GM12878 (cell line): Measurements from ENCODE around the gene PRR13. TPM values are rescaled to one million over a fixed set of nuclear protein-coding genes. Genes with fewer than 3 reads are reported as not detected.

Experiments
- ATAC-seq: fragments of 200-7000 bp; cut with Tn5 transposase; 3 replicates; pipeline ENCODE4 v1.9.1; 2020; ENCODE audit warnings: mild to moderate bottlenecking, moderate library complexity
- BruUV-seq: library from RNA; stranded (reverse); fragments of 400-500 nt; replicated peaks from 2 replicates; lab custom pipeline; 2021; lab: Mats Ljungman, UMichigan
- CTCF ChIA-PET: fragments of 300-600 bp; sonication (Branson Sonifier 250); formaldehyde crosslinking; extraction: SDS; loops from one replicate; lab custom pipeline; 2021; ENCODE audit warnings: inconsistent platforms; lab: Yijun Ruan, JAX
- POLR2A ChIA-PET: fragments of 350-600 bp; formaldehyde crosslinking; extraction: SDS; loops from one replicate; lab custom pipeline; 2021; ENCODE audit warnings: inconsistent platforms; lab: Charles Lee
- RAD21 ChIA-PET: fragments of 300-600 bp; sonication (Branson Sonifier 250); formaldehyde crosslinking; loops from one replicate; lab custom pipeline; 2023; ENCODE audit warnings: antibody characterized with exemption; ENCODE audit not compliant: unreplicated experiment; lab: Charles Lee
- SMC1A ChIA-PET: fragments of 300-600 bp; sonication (Branson Sonifier 250); formaldehyde crosslinking; loops from one replicate; lab custom pipeline; 2023; ENCODE audit not compliant: unreplicated experiment, uncharacterized antibody; lab: Charles Lee
- DNase-seq: peaks from one replicate; pipeline ENCODE4 v3.0.0-alpha.2; 2011; ENCODE audit warnings: low read depth, low spot score
- FAIRE-seq: peaks from 3 replicates; lab custom pipeline; 2011; peaks lifted over from hg19 to GRCh38; lab: Jason Lieb, UNC
- H2AFZ ChIP-seq: 2 replicates; pipeline ENCODE4 v1.6.0; 2011; ENCODE audit warnings: low read depth, low read length, control low read depth; ENCODE audit not compliant: control insufficient read depth
- H3K27ac ChIP-seq: 2 replicates; pipeline ENCODE4 v1.5.1; 2011; ENCODE audit warnings: control low read depth; ENCODE audit not compliant: control insufficient read depth, insufficient read depth
- H3K27me3 ChIP-seq, 2 experiments: replicated peaks in 1 of 2; 2 replicates each; pipeline versions ENCODE4 v1.6.0 to v1.6.1; 2011; ENCODE audit warnings: low read length in 1 of 2; ENCODE audit not compliant: control insufficient read depth in 2 of 2, insufficient read depth in 2 of 2
- H3K36me3 ChIP-seq, 2 experiments: 2 replicates each; pipeline ENCODE4 v1.5.1; 2011; ENCODE audit warnings: low read length in 1 of 2; ENCODE audit not compliant: control insufficient read depth in 2 of 2, insufficient read depth in 2 of 2
- H3K4me1 ChIP-seq: 2 replicates; pipeline ENCODE4 v1.6.1; 2011; ENCODE audit warnings: mild to moderate bottlenecking, low read length, moderate library complexity, mixed read lengths; ENCODE audit not compliant: control insufficient read depth, insufficient read depth
- H3K4me2 ChIP-seq: 2 replicates; pipeline ENCODE4 v1.6.0; 2011; ENCODE audit warnings: control low read depth; ENCODE audit not compliant: control insufficient read depth, insufficient read depth
- H3K4me3 ChIP-seq: fragments of 200-600 bp; sonication (generic); 2 replicates; pipeline ENCODE4 v1.5.1; 2016
- H3K79me2 ChIP-seq: 2 replicates; pipeline ENCODE4 v1.6.0; 2011; ENCODE audit warnings: low read length; ENCODE audit not compliant: control insufficient read depth, insufficient read depth
- H3K9ac ChIP-seq: 2 replicates; pipeline ENCODE4 v1.8.0; 2011; ENCODE audit warnings: low read length, control low read depth, mixed read lengths; ENCODE audit not compliant: control insufficient read depth, insufficient read depth
- H3K9me3 ChIP-seq: replicated peaks from 3 replicates; pipeline ENCODE4 v1.5.1; 2011; ENCODE audit warnings: mild to moderate bottlenecking, low read length; ENCODE audit not compliant: control insufficient read depth, insufficient read depth
- H4K20me1 ChIP-seq: 2 replicates; pipeline ENCODE4 v1.6.0; 2011; ENCODE audit not compliant: control insufficient read depth, insufficient read depth
- ASH2L ChIP-seq: fragments of 300-600, 200-600 bp; sonication (generic); IDR thresholded peaks from 2 replicates; pipeline ENCODE4 v1.6.1; 2017; ENCODE audit warnings: low read depth, mild to moderate bottlenecking, borderline replicate concordance
- BHLHE40 ChIP-seq, 2 experiments: fragments of 450-650 bp in 1 of 2; IDR thresholded peaks; 2 replicates each; pipeline ENCODE4 v1.6.1; 2011 to 2017; ENCODE audit warnings: low read depth in 2 of 2, borderline replicate concordance in 1 of 2, improper control_type of control experiment in 1 of 2, low read length in 1 of 2, mild to moderate bottlenecking in 1 of 2
- CHD4 ChIP-seq: fragments of 200-600 bp; sonication (generic); IDR thresholded peaks from 2 replicates; pipeline ENCODE4 v1.6.1; 2016; ENCODE audit warnings: mild to moderate bottlenecking
- CREM ChIP-seq: IDR thresholded peaks from 2 replicates; pipeline ENCODE4 v1.6.1; 2014; ENCODE audit warnings: antibody characterized with exemption, low read depth
- DPF2 ChIP-seq: fragments of 450-650 bp; IDR thresholded peaks from 2 replicates; pipeline ENCODE4 v1.6.1; 2017; ENCODE audit warnings: mild to moderate bottlenecking
- KLF5 ChIP-seq: fragments of 450-650 bp; IDR thresholded peaks from 2 replicates; pipeline ENCODE4 v1.6.1; 2014; ENCODE audit warnings: mild to moderate bottlenecking; ENCODE audit not compliant: partially characterized antibody
- LARP7 ChIP-seq: fragments of 450-650 bp; IDR thresholded peaks from 2 replicates; pipeline ENCODE4 v1.6.1; 2017; ENCODE audit warnings: mild to moderate bottlenecking
- MYB ChIP-seq: fragments of 150-350 bp; IDR thresholded peaks from 2 replicates; pipeline ENCODE4 v1.6.1; 2014; ENCODE audit warnings: mild to moderate bottlenecking, low read depth, low read length, borderline replicate concordance
- NFIC ChIP-seq: IDR thresholded peaks from 2 replicates; pipeline ENCODE4 v1.6.1; 2012; ENCODE audit warnings: low read depth, mild to moderate bottlenecking, inconsistent platforms, low read length, moderate library complexity
- RELA ChIP-seq: fragments of 450-650 bp; IDR thresholded peaks from 2 replicates; pipeline ENCODE4 v1.8.0; 2014; ENCODE audit warnings: borderline replicate concordance; ENCODE audit not compliant: partially characterized antibody
- RUNX3 ChIP-seq: IDR thresholded peaks from 2 replicates; pipeline ENCODE4 v1.6.1; 2012; ENCODE audit warnings: low read length, inconsistent platforms
- SPI1 ChIP-seq: IDR thresholded peaks from 2 replicates; pipeline ENCODE4 v1.6.1; 2011; ENCODE audit warnings: low read depth, mild to moderate bottlenecking, low read length, moderate library complexity, borderline replicate concordance; ENCODE audit not compliant: insufficient read depth
- SREBF2 ChIP-seq: IDR thresholded peaks from 2 replicates; pipeline ENCODE4 v1.6.1; 2012; ENCODE audit warnings: mild to moderate bottlenecking, low read length
- TBL1XR1 ChIP-seq: IDR thresholded peaks from 2 replicates; pipeline ENCODE4 v1.6.1; 2012; ENCODE audit warnings: low read depth, low read length, improper control_type of control experiment
- TCF3 ChIP-seq: IDR thresholded peaks from 2 replicates; pipeline ENCODE4 v1.6.1; 2012; ENCODE audit warnings: low read depth, mild to moderate bottlenecking, low read length, borderline replicate concordance; ENCODE audit not compliant: insufficient read depth
- YBX1 ChIP-seq: fragments of 450-650 bp; IDR thresholded peaks from 2 replicates; pipeline ENCODE4 v1.6.1; 2016; ENCODE audit warnings: antibody characterized with exemption
- ZNF384 ChIP-seq: IDR thresholded peaks from 2 replicates; pipeline ENCODE4 v1.6.1; 2012; ENCODE audit warnings: low read depth, mild to moderate bottlenecking, low read length, improper control_type of control experiment, borderline replicate concordance
- WGBS: methylation state at CpG from one replicate; pipeline ENCODE4 v1.1.6; 2016; ENCODE audit warnings: low lambda C conversion rate; ENCODE audit not compliant: insufficient replicate concordance, insufficient coverage; ENCODE audit errors: missing lambda C conversion rate; 5-methylcytosine and 5-hydroxymethylcytosine counted together
- in situ Hi-C: fragments of 300-500 bp; cut with MboI; formaldehyde crosslinking; loops from 9 replicates; pipeline ENCODE4 v1.14.3; 2018; ENCODE audit warnings: mixed read lengths
- intact Hi-C: fragments of 100-400 bp; cut with micrococcal nuclease; formaldehyde crosslinking; loops from one replicate; pipeline ENCODE4 v1.14.2; 2022; ENCODE audit not compliant: unreplicated experiment
- polyA plus RNA-seq, 11 experiments: library from polyadenylated mRNA; depleted of rRNA in 4 of 11; unstranded in 6 of 11; stranded (reverse) in 5 of 11; fragments of >200 nt; fragmentation: Nextera tagmentation in 4 of 11; fragmentation: Illumina TruSeq in 1 of 11; extraction: Ambion mirVana in 4 of 11; extraction: Trizol in 1 of 11; gene quantifications; 1 replicate in 1 of 11; 2 replicates in 10 of 11; pipeline versions ENCODE4 v1.2.1 to v1.2.3, GENCODE V29; 2011 to 2016; ENCODE audit warnings: inconsistent platforms in 2 of 11, missing spikeins in 2 of 11, low read depth in 1 of 11
- total RNA-seq, 4 experiments: library from RNA; depleted of rRNA in 3 of 4; stranded (reverse); fragments of >200 nt in 3 of 4; fragmentation: Illumina TruSeq in 1 of 4; extraction: Trizol in 1 of 4; gene quantifications; 2 replicates each; pipeline versions ENCODE4 v1.2.1 to v1.2.3, GENCODE V29; 2013 to 2021

Gene PRR13
- total and polyA plus RNA-seq, 10 of the 15 experiments (the other 5 are each of a cell fraction or from before 2014, with no cell fraction given) = 94.2 to 462 (median 276) TPM

GRCh38 chr12:53424626-53425514 is 16.7 kb upstream of the PRR13 start:
- intact Hi-C loops = loop anchor here (5.0 kb wide), 1 partner anchor 43 kb away; the partner anchor contains the start of gene SP1
- H3K36me3 ChIP-seq = no peaks in the 10 kb centered on the region
- no peak overlapping the region for H3K4me2 ChIP-seq
- ATAC-seq (no peak), FAIRE-seq (no peak), DNase-seq (no peak)
- H3K79me2 ChIP-seq = no peaks in the 10 kb centered on the region
- CTCF ChIA-PET = interaction anchor here (0.9 to 10.1 kb wide), 8 partner anchors 37 to 100 kb away, joined by 3 to 225 read pairs (median 4); partner anchors contain the start of genes AAAS and NPFF
- POLR2A ChIA-PET = interaction anchor here (0.6 to 1.2 kb wide), 4 partner anchors 55 to 814 kb away, joined by 3 to 5 read pairs (median 4); no protein-coding TSS in a partner anchor
- TF ChIP-seq CHD4 = no peak
- no peak for TF ChIP-seq YBX1
- TF ChIP-seq CREM = no peak
- TF ChIP-seq RUNX3 = no peak
- TF ChIP-seq SPI1 = no peak
- TF ChIP-seq ZNF384 = no peak
- TF ChIP-seq RELA = no peak
- no peak for TF ChIP-seq BHLHE40 (IDR thresholded peaks at IDR 0.05; ENCODE audit: borderline replicate concordance in 1 of 2, low read depth in 2 of 2, low read length in 1 of 2)
- TF ChIP-seq LARP7 = no peak
- TF ChIP-seq NFIC = no peak
- no peak for TF ChIP-seq ASH2L
- no peak for TF ChIP-seq KLF5
- no peak for TF ChIP-seq SREBF2
- TF ChIP-seq TBL1XR1 = no peak
- TF ChIP-seq TCF3 = no peak
- TF ChIP-seq DPF2 = no peak
- TF ChIP-seq MYB = no peak
- no peak overlapping the region for H2AFZ ChIP-seq
- BruUV-seq = no TSS peak
- in situ Hi-C loops = loop anchor here (5.0 kb wide), 1 partner anchor 78 kb away; no protein-coding TSS in a partner anchor
- no peak overlapping the region for H3K4me3 ChIP-seq
- RAD21 ChIA-PET = interaction anchor here (1.1 to 3.0 kb wide), 3 partner anchors 43 to 72 kb away, joined by 3 to 28 read pairs (median 7); no protein-coding TSS in a partner anchor
- H3K9ac ChIP-seq = no peak overlapping the region
- H3K9me3 ChIP-seq = no peaks in the 10 kb centered on the region
- H3K4me1 ChIP-seq = peaks cover 4% of the 10 kb centered on the region; the same call in 1 of the 2 replicates
- WGBS = 36% methylated on average over 9 of the region's 9 CpGs
- H3K27ac ChIP-seq = no peak overlapping the region
- H4K20me1 ChIP-seq = no peaks in the 10 kb centered on the region
- SMC1A ChIA-PET = interaction anchor here (1.1 to 7.7 kb wide), 2 partner anchors 16 to 73 kb away, joined by 4 to 164 read pairs; partner anchors contain the start of gene PRR13
- H3K27me3 ChIP-seq = no peaks in the 10 kb centered on the region
